HG03442 (cell line): Measurements from ENCODE around the gene FZD1.

Experiments used
- ATAC-seq: cut with Tn5 transposase; IDR thresholded peaks from one replicate; pipeline ENCODE4 v1.9.1; 2021; ENCODE audit warnings: mild to moderate bottlenecking, moderate library complexity; ENCODE audit not compliant: unreplicated experiment

FZD1 gene

DNA sequence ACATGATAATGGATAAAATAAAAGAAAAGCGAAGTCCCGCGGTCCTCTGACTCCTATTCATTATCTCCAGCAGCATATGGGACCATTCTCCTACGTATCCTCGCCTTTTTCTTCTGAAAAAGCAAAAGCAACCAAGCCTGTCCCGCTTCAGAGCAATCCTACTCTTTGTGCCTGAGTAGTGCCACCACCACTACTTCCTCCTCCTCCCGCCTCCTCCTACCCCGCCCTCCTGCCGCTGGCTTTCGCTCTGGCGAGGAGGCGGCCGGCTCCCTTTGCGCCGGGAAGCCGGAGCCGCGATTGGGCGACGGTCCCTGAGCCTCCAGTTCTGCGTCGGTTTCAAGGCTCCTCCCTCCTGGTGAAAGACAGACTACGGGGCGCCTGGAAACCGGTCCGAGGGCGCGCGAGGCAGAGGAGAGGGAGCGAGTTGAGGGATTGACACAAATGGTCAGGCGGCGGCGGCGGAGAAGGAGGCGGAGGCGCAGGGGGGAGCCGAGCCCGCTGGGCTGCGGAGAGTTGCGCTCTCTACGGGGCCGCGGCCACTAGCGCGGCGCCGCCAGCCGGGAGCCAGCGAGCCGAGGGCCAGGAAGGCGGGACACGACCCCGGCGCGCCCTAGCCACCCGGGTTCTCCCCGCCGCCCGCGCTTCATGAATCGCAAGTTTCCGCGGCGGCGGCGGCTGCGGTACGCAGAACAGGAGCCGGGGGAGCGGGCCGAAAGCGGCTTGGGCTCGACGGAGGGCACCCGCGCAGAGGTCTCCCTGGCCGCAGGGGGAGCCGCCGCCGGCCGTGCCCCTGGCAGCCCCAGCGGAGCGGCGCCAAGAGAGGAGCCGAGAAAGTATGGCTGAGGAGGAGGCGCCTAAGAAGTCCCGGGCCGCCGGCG lies at the start of gene FZD1:
FZD1 (plus strand) TSS at position 388 of the 878 bp plus-strand sequence; CDS start at position 836, 448 bp downstream.
- peak; percentile 88 for ATAC-seq

DNA sequence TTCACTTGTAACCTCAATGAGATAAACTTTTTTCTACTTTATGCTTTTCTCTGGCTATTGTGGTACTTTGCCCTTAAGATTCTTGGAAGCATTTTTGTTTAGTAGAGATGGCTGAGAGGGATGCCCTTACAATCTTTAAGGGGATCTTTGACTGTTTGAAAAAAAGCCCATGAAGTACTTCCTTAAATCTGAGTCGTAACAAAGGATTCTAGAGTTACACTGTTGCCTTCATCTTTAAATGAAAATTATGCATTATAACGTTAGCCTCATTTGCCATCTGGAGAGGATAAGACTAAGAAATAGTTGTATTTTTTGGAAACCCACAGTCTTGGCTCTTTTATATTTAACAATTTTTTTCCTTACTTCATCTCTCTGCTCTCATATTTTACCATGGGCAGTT lies 37.8 kb upstream of the FZD1 start:
- ATAC-seq = no peak

DNA sequence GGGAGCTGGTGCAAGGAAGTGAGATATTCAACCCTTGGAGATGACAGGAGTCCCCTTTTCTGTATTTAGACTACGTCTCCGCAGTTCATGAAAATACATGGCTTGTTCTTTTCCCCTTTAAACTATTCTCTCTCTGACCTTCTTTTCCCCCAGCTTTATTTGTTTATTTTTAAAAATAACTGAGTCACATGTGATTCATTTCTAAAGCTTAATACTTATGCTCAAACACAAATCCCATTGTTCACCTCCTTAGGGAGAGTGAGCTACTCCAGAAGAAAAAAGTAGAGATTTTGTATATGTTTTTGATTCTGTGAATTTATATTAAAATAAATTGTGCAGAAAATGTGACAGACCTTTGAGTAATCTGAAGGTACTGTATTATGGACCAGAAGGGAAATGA lies 35.9 kb upstream of the FZD1 start:
- no peak for ATAC-seq

DNA sequence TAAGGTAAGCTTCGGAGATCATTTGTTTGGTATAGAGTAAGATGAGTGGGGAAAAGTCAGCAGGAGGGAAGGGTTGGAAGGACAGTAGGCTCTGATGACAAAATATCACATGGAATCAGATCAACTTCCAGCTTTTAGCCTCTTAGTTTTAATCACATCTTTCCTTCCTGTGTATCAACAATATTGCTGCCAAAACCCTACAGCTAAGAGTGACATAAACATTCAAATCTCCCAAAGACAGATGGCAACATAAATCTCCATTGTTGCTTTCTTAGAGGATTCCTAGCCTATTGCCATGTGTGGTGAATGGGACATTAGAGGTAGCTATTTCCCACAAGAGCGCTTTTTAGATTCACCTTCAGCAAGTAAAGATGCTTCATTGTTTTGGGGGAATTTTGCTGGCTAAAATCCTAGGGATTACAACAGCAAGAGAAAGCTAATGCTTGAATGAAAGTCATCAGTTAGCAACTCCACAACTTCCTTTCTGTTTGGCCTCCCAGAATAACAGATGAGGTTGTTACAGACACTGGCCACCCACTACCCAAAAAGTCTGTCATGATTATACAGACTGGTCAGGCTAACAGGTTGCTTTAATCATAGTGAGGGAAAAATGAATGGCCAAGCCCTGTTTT lies 35.2 kb upstream of the FZD1 start:
- no peak for ATAC-seq

DNA sequence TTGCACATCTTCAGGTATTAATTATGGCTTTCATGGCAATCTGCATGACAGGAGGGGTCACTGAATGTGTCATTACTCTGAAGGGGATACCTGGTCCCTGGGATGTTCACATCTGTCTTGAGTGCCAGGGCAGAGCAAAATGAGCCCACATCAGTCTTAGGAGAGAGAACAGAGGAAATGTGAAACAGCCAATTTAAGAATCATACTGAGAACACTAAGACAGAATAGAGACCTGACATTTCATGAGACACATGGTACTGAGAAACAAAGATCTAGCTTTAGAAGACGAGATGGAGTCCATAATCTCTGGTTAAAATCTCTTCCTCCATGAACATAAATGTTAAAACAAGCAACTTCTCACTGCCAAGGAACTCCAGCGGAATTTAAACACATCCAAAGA lies 34.1 kb upstream of the FZD1 start:
- ATAC-seq = no peak

DNA sequence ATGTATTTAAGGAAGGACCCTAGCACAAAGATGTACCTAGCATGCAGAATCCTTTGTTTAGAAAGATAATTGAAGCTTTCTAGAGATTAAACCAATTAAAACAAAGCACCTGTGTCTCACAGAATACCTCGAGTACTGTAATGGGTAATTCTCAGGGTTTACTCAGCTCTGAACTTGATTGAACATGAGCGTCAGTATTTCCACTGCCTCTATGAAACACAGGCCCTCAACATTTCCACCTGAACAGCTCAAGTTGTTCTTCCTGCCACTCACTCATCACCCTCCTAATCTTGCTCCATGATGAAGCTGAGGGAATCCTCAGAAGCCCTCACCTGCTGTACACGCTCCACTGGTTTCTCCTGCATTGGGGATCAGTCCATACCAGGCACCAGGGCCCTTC lies 33.7 kb upstream of the FZD1 start:
- ATAC-seq = no peak

DNA sequence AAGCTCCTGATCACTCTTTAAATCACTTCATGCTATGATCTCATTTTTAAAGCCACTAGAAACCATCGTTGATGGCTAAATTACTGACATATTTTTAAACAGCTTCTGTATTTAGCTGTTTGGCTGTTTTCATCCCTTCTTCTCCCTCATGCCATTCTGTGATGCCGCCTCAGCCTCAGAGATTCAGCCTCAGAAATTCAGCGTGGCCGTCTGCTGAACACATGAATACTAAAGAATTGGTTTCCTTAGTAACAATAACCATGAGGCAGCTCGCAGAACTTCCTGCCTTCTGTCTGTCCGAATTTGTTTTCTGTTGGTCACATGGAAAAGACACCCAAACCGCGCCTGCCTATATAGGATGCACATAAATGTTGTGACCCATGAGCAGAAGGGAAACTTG lies 31.0 kb upstream of the FZD1 start:
- ATAC-seq = no peak

DNA sequence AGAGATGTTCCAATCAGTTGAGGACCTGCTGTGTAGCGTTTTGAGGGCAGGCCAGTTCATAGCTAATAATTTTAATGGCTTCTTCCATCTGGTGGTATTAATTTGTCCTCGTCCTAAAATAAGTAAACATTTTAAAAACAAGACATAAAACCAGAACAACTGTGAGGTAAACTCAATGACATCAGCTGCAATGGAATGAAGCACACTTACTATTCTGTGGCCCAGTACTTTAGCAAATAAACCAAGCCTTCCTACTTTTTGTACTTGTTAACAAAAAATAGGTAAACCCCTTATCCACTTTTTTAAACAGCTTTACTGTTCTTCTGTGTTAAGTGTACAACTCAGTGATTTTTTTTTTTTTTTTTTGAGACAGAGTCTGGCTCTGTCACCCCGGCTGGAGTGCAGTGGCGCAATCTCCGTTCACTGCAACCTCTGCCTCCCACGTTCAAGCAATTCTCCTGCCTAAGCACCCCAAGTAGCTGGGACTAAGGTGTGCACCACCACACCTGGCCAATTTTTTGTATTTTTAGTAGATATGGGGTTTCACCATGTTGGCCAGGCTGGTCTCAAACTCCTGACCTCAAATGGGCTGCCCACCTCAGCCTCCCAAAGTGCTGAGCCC lies 28.9 kb upstream of the FZD1 start:
- ATAC-seq = no peak

DNA sequence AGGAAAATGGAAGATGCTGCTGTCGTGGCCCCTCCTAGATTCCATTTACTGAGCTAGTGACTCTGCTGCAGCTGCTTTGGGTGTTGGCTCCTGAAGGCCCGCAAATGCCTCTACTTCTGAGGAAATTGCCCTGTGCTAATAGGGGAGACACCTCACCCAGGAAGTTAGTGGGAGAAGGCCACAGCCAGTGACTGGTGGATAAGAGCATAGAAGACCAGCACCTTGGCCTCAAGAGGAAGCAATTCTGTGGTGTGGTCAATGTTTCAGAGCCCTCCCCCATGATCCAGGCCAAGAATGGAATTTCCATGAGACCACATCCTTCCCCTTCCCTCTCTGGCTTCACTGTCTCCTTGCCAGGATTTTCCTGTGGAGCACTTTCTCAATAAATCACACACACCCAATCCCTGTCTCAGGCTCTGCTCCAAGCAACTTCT lies 25.0 kb upstream of the FZD1 start:
- no peak for ATAC-seq

DNA sequence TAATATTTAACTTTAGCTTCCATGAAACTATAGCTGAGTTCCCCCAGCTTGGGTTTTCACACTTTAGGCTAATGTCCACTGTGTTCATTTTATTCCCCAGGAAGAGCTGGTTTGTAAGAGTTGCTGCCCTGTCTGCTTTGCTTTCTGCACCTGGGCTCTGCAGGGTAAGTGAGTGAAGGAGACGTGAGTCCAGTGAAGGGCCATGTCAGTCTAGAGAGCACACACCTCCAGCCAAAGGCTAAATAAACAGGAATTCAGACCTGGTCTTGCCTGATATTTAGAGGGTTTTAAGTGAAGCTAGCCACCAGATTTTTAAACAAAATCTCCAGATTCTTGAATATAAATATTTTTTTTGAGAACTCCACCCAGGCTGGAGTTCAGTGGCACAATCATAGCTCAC lies 24.5 kb upstream of the FZD1 start:
- no peak for ATAC-seq

DNA sequence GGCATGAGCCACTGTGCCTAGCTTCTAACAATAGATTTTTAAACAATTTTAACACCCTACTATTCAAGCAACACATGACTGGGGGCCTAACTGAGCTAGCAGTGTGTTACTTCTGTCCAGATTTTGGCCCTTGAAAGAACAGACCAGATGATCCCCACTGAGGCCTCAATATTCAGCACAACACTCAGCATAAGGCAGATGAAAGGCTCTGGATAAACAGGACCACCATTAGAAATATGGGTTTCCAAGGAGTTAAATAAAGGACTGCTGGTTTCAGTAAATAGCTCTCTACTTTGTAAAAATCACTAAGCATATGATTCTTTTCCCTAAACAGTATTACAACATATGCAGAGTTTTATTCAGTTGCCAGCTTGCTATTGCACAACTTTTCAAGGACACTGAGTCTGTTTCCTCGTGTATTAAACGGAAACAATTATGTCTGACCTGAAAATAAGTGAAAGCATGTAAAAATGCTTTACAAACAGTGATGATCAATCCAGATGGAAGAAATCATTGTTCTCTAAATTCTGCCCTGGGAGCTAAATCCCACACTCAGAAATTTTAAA lies 23.8 kb upstream of the FZD1 start:
- no peak for ATAC-seq

DNA sequence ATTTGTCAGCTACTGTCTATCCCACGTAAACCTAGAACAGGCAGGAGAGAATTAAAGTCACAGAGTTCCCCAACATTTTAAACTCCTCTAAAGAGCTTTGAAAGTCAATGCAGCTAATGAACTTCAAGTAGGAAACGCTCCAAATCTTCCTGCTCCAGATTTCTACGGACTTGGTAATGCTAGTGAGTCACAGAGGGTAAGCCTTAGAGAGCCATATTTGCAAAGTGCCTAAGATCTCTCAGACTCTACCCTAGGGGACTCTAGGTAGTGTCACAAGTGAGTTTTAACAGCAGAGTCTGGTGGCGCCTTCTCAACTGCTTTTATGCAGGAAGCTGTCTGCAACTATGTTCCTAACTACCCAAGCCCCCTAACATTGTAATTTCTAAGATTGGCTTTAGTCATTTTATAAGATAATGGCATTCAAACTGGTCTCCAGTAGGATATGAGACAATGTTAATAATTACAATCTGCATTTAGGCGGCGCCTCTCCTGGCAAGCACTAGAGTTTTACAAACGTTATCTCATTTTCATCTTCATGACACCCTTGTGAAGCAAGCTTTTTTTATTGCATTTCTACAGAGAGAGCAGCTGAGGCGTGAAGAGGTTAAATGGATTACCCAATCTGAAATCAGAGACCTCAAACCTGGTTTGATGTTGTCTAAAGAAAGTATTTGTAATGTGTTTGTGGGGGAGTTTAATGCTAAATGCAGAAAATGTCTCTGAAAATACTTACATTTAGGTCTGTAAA lies 22.0 kb upstream of the FZD1 start:
- ATAC-seq = no peak

DNA sequence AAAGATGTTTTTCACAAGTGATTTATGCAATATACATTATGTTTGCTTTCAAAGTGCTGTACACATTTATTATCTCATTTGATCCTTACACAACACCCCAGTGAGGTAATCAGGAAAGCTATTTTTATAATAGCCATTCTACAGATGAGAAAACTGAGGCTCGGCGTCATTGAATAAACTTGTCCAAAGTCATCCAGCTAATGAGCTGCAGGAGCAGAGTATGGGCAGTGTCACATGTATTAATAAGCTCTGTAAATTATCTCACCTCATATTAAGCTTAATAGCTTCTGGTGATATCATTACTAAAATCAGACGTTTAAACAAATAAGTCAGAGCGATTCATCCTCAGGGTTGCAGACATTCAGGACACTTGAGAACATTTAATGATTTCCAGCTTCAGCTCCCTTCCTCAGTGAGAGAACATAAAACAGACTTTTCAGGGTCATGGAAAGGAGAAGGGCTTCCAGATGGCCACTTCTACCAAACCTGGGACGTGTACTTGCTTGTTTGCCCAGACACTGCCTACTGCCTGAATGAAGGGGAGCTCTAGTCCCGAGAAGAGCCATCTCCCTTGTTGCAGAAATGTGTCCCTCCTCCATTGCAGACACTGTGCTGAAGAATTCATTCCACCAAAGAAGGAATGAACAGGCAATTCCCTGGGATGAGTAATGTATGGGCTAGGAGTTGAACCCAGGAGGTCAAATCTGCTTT lies 20.5 kb upstream of the FZD1 start:
- no peak for ATAC-seq

DNA sequence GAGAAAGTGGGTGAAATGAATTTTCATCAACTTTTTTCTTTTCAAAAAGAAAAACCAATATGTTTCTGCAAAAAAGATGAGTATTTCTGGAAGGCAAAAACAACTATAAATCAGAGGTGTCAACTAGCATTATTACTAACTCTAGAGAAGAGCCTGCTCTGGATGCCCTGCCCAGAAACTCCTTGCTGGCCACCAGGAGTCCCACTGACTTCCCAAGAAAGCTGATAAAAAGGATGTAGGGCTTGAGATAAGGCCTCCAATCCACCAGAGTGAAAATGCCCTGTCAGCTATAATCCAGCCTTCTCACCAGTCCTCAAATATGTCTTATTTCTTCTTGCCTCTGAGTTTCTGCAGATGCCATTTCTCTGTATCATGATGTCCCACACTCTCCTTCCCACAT lies 16.7 kb upstream of the FZD1 start:
- ATAC-seq = no peak

DNA sequence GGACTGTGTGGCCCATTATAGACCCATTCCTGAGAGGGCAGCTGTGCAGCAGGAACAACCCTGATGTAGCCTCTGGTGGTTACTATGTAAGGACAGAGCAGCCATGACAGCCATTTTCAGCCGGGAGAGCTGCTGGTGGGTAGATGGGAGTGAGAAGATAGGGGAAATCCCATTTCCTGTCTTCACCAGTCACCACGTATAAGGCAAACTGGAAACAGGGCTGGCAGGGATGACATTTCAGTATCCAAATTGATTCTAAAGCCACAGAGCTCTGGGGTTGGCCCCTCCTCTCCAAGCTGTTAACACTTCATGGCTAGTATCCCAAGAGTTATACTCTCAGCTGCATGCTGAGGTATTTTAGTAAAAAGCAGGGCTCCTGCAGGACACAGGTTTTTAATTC lies 15.2 kb upstream of the FZD1 start:
- no peak for ATAC-seq

DNA sequence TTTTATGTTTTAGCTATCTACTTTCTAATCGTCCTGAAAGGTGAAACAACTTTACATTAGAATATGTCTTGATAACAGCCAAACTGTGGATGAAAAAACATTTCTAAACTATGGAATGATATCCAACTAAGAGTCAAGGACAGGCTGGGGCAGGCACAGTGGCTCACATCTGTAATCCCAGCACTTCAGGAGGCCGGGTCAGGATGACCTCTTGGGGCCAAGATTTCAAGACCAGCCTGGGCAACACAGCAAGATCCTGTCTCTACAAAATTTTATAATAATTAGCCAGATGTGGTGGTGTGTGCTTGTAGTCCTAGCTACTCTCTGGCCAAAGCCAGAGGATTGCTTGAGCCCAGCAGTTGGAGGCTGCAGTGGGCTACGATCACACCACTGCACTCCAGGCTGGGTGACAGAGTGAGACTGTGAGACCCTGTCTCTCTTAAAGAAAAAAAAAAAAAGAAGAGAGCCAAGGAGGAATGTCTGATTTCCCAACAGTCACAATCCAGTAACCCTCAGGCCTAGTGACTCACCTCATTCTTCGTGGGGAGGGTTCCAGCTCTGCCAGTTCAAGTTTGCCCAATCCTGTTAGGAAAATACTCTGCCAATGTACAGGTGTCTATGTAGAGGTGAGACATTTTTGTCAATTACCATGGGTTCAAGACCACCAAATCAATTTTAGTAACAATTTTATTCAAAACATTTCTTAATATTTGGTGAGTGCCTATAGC lies 14.6 kb upstream of the FZD1 start:
- ATAC-seq = no peak

DNA sequence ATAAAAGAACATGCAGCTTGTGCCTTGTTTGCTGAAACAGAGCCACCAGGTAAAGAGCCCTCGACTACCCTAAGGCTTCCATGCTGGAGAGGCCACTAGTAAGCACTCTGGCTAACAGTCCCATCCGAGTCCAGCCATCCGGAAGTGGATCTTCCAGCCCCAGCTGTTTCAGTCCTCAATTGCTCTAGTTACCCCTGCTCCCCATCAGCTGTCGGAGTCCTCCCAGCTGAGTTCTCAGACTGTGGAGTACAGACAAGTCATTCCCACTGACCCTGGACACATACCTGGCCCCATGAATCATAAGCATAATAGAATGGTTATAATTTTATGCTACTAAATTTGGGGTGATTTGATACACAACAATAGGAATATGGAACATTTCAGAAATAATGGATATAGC lies 13.5 kb upstream of the FZD1 start:
- no peak for ATAC-seq

DNA sequence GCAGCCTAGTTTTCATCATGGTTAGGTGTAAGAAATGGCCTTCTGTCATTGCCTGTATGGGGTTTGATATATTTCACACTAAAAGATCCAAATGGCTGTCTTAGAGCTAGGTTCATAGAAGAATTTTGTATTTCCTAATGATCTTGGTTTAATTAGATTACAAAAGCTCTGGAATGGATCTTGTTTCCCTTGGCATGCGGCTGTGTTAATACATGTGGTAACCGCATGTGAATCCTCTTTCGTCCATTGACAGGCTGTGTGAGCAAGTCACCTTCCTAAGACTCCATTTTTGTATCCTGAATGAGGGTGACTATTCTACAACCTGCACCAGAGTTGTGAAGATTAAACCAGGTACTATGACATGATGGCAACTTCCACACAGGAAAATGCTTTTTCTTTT lies 12.4 kb upstream of the FZD1 start:
- no peak for ATAC-seq

DNA sequence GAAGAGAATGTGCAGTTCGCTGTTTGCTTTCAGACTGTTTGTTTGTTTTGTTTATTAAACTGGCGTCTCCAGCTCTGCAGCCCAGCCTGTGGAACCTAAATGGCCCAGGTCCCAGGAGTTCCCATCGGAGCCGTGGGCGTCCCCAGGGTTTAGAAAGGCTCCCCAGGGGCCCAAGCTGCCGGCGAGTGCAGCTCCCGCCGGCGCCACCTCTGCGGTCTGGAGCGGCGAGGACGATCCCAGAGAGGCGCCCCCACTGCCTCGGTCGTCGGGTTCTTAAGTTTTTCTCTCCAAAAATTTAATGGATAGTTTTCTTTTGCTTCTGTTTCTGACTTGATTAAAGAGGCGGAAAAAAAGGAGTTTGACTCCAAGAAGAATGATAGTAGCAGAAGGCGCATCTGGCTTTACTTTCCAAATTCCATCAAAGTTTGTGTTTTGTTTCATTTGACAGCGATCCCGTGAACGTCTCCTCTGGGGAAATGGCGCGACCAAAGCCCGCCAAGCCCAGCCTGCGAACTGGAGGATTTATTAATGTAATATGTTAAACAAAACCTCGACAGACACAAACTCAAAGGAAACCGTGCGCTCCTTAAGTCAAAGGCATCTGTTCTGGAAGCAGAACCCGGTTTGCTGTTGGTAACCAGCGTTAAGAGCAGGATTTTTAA lies 718 bp upstream of the FZD1 start:
- ATAC-seq = no peak
